ENCODE measurements around the gene COG5. TPM values are rescaled to one million over a fixed set of nuclear protein-coding genes. Genes with fewer than 3 reads are reported as not detected.

COG5 gene
- total RNA-seq, 1 experiment from 2014 or later: 20.2 TPM

- Mint-ChIP-seq H3K27me3 (ENCODE audit: low read depth) (no peaks in the 10 kb centered on the region), H3K9me3 (no peaks in the 10 kb centered on the region), H3K4me3 (no peak overlapping the region), H3K4me1 (no peaks in the 10 kb centered on the region), H3K27ac (no peak overlapping the region), H3K36me3 (ENCODE audit: insufficient read depth in 1 of 3, low read depth in 3 of 3) (peaks cover 3 to 42% (median 31%) of the 10 kb centered on the region in 3 experiments; a peak in 6 of 7 replicates)
- no peak overlapping the region for H3T11ph ChIP-seq (ENCODE audit: low read length)
- H3K79me1 ChIP-seq (ENCODE audit: insufficient read depth, low read depth, low read length, poor library complexity, severe bottlenecking): no peaks in the 10 kb centered on the region
- no peak overlapping the region for H3K56ac ChIP-seq (ENCODE audit: insufficient read length, low read depth, low read length)
- H4K20me1 ChIP-seq (ENCODE audit: control insufficient read depth, insufficient read depth, insufficient read length): no peaks in the 10 kb centered on the region
- H4K5ac ChIP-seq (ENCODE audit: insufficient read length, low read depth, low read length): no peak overlapping the region
- no peak overlapping the region for H2BK15ac ChIP-seq (ENCODE audit: low read depth, low read length)
- H3K4me2 ChIP-seq (ENCODE audit: insufficient read depth, insufficient read length, low read length): no peak overlapping the region
- no peak overlapping the region for H2BK5ac ChIP-seq (ENCODE audit: insufficient read length, low read length)
- no peaks in the 10 kb centered on the region for H3K23me2 ChIP-seq (ENCODE audit: insufficient read length, low read depth, low read length, poor library complexity, severe bottlenecking)
- DNase-seq: peak; percentile 41
- H3K14ac ChIP-seq (ENCODE audit: insufficient read depth, low read length): no peak overlapping the region
- H2BK120ac ChIP-seq (ENCODE audit: low read depth, low read length, poor library complexity, severe bottlenecking): no peak overlapping the region
- no peak overlapping the region for H3K18ac ChIP-seq (ENCODE audit: insufficient read length, low read depth, low read length)
- no peaks in the 10 kb centered on the region for H3K9me3 ChIP-seq (ENCODE audit: control insufficient read depth, low read depth, low read length)
- WGBS (ENCODE audit: extremely low coverage, insufficient read length, low lambda C conversion rate): no CpG with 5 or more reads among the region's 4 CpGs
- H3K9ac ChIP-seq (ENCODE audit: extremely low read depth, insufficient read length, low read length): no peak overlapping the region
- no peak overlapping the region for H3K4ac ChIP-seq (ENCODE audit: low read depth, low read length)
- H3K23ac ChIP-seq (ENCODE audit: insufficient read length, low read depth, low read length): no peak overlapping the region
- no peaks in the 10 kb centered on the region for H3K4me1 ChIP-seq (ENCODE audit: insufficient read depth, low read length)
- H2BK20ac ChIP-seq (ENCODE audit: low read depth, low read length, poor library complexity, severe bottlenecking): no peak overlapping the region
- H2AK5ac ChIP-seq (ENCODE audit: insufficient read length, low read length): no peak overlapping the region
- H2AFZ ChIP-seq (ENCODE audit: low read length): no peak overlapping the region
- H3K27ac ChIP-seq (ENCODE audit: insufficient read length, low read depth, low read length): no peak overlapping the region
- TF ChIP-seq, protein P1, sequence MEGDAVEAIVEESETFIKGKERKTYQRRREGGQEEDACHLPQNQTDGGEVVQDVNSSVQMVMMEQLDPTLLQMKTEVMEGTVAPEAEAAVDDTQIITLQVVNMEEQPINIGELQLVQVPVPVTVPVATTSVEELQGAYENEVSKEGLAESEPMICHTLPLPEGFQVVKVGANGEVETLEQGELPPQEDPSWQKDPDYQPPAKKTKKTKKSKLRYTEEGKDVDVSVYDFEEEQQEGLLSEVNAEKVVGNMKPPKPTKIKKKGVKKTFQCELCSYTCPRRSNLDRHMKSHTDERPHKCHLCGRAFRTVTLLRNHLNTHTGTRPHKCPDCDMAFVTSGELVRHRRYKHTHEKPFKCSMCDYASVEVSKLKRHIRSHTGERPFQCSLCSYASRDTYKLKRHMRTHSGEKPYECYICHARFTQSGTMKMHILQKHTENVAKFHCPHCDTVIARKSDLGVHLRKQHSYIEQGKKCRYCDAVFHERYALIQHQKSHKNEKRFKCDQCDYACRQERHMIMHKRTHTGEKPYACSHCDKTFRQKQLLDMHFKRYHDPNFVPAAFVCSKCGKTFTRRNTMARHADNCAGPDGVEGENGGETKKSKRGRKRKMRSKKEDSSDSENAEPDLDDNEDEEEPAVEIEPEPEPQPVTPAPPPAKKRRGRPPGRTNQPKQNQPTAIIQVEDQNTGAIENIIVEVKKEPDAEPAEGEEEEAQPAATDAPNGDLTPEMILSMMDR (conservative IDR thresholded peaks at IDR 0.05): peak; percentile 68
- H4K8ac ChIP-seq (replicated peaks; ENCODE audit: insufficient read length, low read depth, low read length): no peak overlapping the region
- no peaks in the 10 kb centered on the region for H3K79me2 ChIP-seq (ENCODE audit: insufficient read depth, low read length)
- no peak overlapping the region for H2BK12ac ChIP-seq (ENCODE audit: insufficient read length, low read depth, low read length)
- no peaks in the 10 kb centered on the region for H3K27me3 ChIP-seq (ENCODE audit: insufficient read depth, low read length)
- H4K91ac ChIP-seq (ENCODE audit: insufficient read length, low read depth, low read length): no peak overlapping the region
Observed at GRCh38 chr7:107201795-107202450, 361.8 kb downstream of the COG5 start.

Data from H9 (cell line).